CD8-positive, alpha-beta memory T cell (primary cell): Measurements from ENCODE around the gene ESYT2. TPM values are rescaled to one million over a fixed set of nuclear protein-coding genes. Genes with fewer than 3 reads are reported as not detected.
"Not testable (repeated sequence)": the region's sequence is repeated elsewhere in the genome, so short reads cannot be mapped to it uniquely, and the experiment has no call there.

ENCODE experiments used
- CTCF ChIA-PET: fragments of 350-600 bp; sonication (Branson Sonifier 250); formaldehyde crosslinking; loops from one replicate; lab custom pipeline; 2021; ENCODE audit warnings: antibody characterized with exemption; lab: Charles Lee
- POLR2A ChIA-PET: fragments of 350-600 bp; sonication (Branson Sonifier 250); formaldehyde crosslinking; loops from one replicate; lab custom pipeline; 2021; ENCODE audit warnings: antibody characterized with exemption; lab: Charles Lee
- DNase-seq, 5 donors: peaks; one replicate each; pipeline versions ENCODE4 v3.0.0 to v3.0.0-alpha.2; 2020 to 2022; ENCODE audit warnings: mixed read lengths in 1 of 5
- H3K27ac ChIP-seq: one replicate; pipeline ENCODE4 v1.7.0; 2013; ENCODE audit warnings: low read depth, mild to moderate bottlenecking, low read length, moderate library complexity
- H3K27me3 ChIP-seq: 2 replicates; pipeline ENCODE4 v1.7.0; 2013; ENCODE audit warnings: low read length, mild to moderate bottlenecking; ENCODE audit not compliant: insufficient read depth, poor library complexity, severe bottlenecking
- H3K36me3 ChIP-seq: 2 replicates; pipeline ENCODE4 v1.7.0; 2013; ENCODE audit warnings: mild to moderate bottlenecking, low read length, moderate library complexity; ENCODE audit not compliant: insufficient read depth
- H3K4me1 ChIP-seq: 2 replicates; pipeline ENCODE4 v1.7.0; 2013; ENCODE audit warnings: mild to moderate bottlenecking, low read length, moderate library complexity; ENCODE audit not compliant: insufficient read depth
- H3K4me3 ChIP-seq: 2 replicates; pipeline ENCODE4 v1.7.0; 2013; ENCODE audit warnings: mild to moderate bottlenecking, low read length
- H3K9me3 ChIP-seq: 2 replicates; pipeline ENCODE4 v1.7.0; 2013; ENCODE audit warnings: mild to moderate bottlenecking, low read length
- H3K27ac Mint-ChIP-seq, 8 donors: one replicate each; pipeline ENCODE4 v1.8.0; 2020 to 2021; ENCODE audit warnings: mixed read lengths in 8 of 8, mild to moderate bottlenecking in 6 of 8, inconsistent platforms in 3 of 8, moderate library complexity in 3 of 8
- H3K27me3 Mint-ChIP-seq, 2 donors: one replicate each; pipeline ENCODE4 v1.8.0; 2020 to 2021; ENCODE audit warnings: mixed read lengths in 2 of 2, mild to moderate bottlenecking in 1 of 2, moderate library complexity in 1 of 2
- H3K36me3 Mint-ChIP-seq, 3 donors: one replicate each; pipeline ENCODE4 v1.8.0; 2020 to 2021; ENCODE audit warnings: mixed read lengths in 3 of 3, inconsistent platforms in 1 of 3, mild to moderate bottlenecking in 1 of 3
- H3K4me1 Mint-ChIP-seq, 3 donors: one replicate each; pipeline ENCODE4 v1.8.0; 2020 to 2021; ENCODE audit warnings: mixed read lengths in 3 of 3, inconsistent platforms in 1 of 3, mild to moderate bottlenecking in 1 of 3
- H3K4me3 Mint-ChIP-seq, 7 donors: one replicate each; pipeline ENCODE4 v1.8.0; 2020 to 2021; ENCODE audit warnings: mixed read lengths in 7 of 7, mild to moderate bottlenecking in 6 of 7, moderate library complexity in 4 of 7, inconsistent platforms in 2 of 7
- H3K9me3 Mint-ChIP-seq, 5 donors: one replicate each; pipeline ENCODE4 v1.8.0; 2020 to 2022; ENCODE audit warnings: mixed read lengths in 5 of 5, mild to moderate bottlenecking in 3 of 5, moderate library complexity in 2 of 5, inconsistent platforms in 1 of 5
- polyA plus RNA-seq: library from polyadenylated mRNA; unstranded; fragments of 300-500 nt; fragmentation: Illumina TruSeq; gene quantifications from one replicate; pipeline ENCODE4 v1.2.3, GENCODE V29; 2021
- total RNA-seq, 2 experiments: library from RNA; stranded (reverse); gene quantifications; one replicate each; pipeline ENCODE4 v1.2.3, GENCODE V29; 2021

ESYT2 gene, protein sequence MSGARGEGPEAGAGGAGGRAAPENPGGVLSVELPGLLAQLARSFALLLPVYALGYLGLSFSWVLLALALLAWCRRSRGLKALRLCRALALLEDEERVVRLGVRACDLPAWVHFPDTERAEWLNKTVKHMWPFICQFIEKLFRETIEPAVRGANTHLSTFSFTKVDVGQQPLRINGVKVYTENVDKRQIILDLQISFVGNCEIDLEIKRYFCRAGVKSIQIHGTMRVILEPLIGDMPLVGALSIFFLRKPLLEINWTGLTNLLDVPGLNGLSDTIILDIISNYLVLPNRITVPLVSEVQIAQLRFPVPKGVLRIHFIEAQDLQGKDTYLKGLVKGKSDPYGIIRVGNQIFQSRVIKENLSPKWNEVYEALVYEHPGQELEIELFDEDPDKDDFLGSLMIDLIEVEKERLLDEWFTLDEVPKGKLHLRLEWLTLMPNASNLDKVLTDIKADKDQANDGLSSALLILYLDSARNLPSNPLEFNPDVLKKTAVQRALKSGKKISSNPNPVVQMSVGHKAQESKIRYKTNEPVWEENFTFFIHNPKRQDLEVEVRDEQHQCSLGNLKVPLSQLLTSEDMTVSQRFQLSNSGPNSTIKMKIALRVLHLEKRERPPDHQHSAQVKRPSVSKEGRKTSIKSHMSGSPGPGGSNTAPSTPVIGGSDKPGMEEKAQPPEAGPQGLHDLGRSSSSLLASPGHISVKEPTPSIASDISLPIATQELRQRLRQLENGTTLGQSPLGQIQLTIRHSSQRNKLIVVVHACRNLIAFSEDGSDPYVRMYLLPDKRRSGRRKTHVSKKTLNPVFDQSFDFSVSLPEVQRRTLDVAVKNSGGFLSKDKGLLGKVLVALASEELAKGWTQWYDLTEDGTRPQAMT
- total RNA-seq (10 to 100 TPM; 55.6 to 56.1 TPM), polyA plus RNA-seq (99.4 TPM)

DNA sequence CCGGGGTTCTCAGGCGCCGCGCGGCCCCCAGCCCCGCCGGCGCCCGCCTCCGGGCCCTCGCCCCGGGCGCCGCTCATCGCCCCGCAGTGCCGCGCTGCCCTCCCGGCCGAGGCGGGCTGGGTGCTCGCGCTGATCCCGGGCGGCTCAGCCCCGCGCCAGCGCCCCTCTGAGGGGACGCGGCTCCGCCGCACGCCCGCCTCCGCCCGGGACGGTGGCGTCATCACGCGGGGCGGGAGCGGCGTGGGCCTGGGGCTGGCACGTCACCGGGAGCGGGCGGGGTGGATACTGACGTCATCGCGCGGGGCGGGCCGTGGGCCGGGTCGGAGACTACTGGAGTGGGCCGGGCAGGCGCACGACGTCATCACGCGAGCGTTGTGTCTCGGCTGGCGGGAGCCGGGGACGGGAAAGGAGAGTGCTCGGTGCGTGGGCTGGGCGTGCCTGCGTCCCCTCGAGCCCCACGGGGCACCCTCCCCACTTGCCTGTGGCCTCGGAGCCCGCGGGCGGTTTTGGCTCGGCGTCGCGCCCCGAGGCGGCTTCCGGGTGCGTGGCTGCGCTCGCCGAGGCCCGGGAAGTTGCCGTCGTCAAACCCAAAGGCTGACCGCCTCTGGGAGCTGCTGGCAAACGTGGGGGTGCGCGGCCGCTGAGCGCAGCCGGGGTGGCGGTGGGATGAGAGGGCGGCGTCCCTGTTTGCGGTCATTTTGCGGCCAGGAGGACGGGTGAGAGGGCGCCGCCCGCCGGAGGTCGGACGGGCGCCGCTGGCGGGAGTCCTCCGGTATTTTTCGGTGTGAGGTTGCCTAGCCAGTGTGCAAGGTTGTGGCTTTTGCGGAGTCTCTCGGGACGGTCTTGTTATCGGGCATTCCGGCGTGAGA, at the start of gene ESYT2:
TSS of gene ESYT2 (minus strand) at position 168 of the 869 bp plus-strand sequence. CDS start at position 77, 91 bp downstream.
- POLR2A ChIA-PET = interaction anchor here (0.6 to 1.6 kb wide), 12 partner anchors 10 to 125 kb away, joined by 3 to 10 read pairs (median 4); partner anchors contain the start of genes DYNC2I1 and NCAPG2
- H3K27me3 ChIP-seq = no peaks in the 10 kb centered on the region

DNA sequence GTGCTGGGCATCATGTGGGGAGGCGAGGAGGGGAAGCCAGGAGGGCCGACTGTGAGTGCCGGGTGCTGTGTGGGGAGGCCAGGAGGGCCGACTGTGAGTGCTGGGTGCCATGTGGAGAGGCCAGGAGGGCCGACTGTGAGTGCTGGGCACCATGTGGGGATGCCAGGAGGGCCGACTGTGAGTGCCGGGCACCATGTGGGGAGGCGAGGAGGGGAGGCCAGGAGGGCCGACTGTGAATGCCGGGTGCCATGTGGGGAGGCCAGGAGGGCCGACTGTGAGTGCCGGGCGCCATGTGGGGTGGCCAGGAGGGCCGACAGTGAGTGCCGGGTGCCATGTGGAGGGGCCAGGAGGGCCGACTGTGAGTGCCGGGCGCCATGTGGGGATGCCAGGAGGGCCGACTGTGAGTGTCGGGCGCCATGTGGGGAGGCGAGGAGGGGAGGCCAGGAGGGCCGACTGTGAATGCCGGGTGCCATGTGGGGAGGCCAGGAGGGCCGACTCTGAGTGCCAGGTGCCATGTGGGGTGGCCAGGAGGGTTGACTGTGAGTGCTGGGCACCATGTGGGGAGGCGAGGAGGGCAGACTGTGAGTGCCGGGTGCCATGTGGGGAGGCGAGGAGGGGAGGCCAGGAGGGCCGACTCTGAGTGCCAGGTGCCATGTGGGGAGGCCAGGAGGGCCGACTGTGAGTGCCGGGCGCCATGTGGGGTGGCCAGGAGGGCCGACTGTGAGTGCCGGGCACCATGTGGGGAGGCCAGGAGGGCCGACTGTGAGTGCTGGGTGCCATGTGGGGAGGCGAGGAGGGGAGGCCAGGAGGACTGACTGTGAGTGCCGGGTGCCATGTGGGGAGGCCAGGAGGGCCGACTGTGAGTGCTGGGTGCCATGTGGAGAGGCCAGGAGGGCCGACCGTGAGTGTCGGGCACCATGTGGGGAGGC, 49.1 kb upstream of the ESYT2 start:
- H3K4me1 Mint-ChIP-seq, H3K9me3 ChIP-seq, H3K27ac ChIP-seq, POLR2A ChIA-PET, DNase-seq, H3K27me3 ChIP-seq, H3K27me3 Mint-ChIP-seq, H3K9me3 Mint-ChIP-seq, H3K4me3 ChIP-seq, H3K4me3 Mint-ChIP-seq, CTCF ChIA-PET, H3K4me1 ChIP-seq: not testable (repeated sequence)
- peak overlapping the region in 1 of 8 donors; percentile 61 for H3K27ac Mint-ChIP-seq
- H3K36me3 ChIP-seq = peaks cover 13% of the 10 kb centered on the region
- peaks cover 16 to 71% (median 20%) of the 10 kb centered on the region in 3 donors for H3K36me3 Mint-ChIP-seq

More for the DNA sequence above, at the start of gene ESYT2:
- H3K27ac ChIP-seq = peak within 1 kb of the TSS; percentile 93
- Mint-ChIP-seq H3K9me3 (no peaks in the 10 kb centered on the region), H3K4me3 (peak within 1 kb of the TSS; percentile 85 to 98 (median 92)), H3K36me3 (peaks cover 3 to 22% (median 4%) of the 10 kb centered on the region in 3 donors), H3K4me1 (peaks cover 27 to 39% (median 38%) of the 10 kb centered on the region in 3 donors), H3K27ac (peak within 1 kb of the TSS; percentile 91 to 99 (median 94)), H3K27me3 (peaks cover 0 to 3% of the 10 kb centered on the region in 2 donors)
- H3K4me3 ChIP-seq = peak within 1 kb of the TSS; percentile 73
- H3K4me1 ChIP-seq = peaks cover 22% of the 10 kb centered on the region
- CTCF ChIA-PET = interaction anchor here (0.6 to 2.0 kb wide), 11 partner anchors 10 to 96 kb away, joined by 3 to 8 read pairs (median 5); partner anchors contain the start of gene DYNC2I1
- H3K36me3 ChIP-seq = no peaks in the 10 kb centered on the region
- DNase-seq = peak; percentile 98 to 100 (median 99)
- no peaks in the 10 kb centered on the region for H3K9me3 ChIP-seq

DNA sequence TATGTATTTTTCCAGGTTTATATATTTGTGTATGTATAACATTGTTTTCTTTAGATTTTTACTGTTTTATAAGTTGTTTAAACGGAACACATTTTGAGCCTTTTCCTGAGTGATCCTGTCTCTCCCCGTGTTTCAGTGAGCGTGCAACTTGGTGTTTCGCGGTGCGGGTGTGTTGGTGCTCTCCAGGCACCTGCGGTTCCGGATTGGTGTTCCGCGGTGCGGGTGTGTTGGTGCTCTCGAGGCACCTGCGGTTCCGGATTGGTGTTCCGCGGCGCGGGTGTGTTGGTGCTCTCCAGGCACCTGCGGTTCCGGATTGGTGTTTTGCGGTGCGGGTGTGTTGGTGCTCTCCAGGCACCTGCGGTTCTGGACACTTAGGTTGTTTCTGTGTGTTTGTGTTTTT, 47.7 kb upstream of the ESYT2 start:
- Mint-ChIP-seq H3K4me3 (no peak overlapping the region), H3K4me1 (no peaks in the 10 kb centered on the region)
- POLR2A ChIA-PET = no interaction called here

DNA sequence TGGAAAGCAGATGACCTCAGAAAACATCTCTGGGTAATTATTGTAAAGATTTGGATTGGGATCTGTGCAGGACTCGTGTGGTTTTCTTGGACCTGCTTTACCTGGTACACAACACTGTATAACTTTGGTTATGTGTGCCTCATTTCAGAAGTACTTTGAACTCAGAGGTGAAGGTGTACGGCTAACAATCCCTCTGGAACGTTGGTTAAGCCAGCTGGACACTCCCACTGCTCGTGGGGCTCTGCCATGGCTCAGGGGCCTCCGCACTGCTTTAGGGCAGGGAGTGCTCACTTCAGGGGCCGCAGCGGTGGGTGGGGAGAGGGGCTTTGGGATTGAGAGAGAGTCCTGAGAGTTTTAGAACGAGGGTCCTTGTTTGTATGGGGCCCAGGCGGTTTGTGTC, 40.6 kb upstream of the ESYT2 start:
- ChIA-PET CTCF (no interaction called here), POLR2A (no interaction called here)
- Histone ChIP-seq H3K27me3 (no peaks in the 10 kb centered on the region), H3K4me1 (peaks cover 7% of the 10 kb centered on the region), H3K4me3 (no peak overlapping the region), H3K9me3 (no peaks in the 10 kb centered on the region), H3K36me3 (no peaks in the 10 kb centered on the region), H3K27ac (no peak overlapping the region)
- peaks cover 11 to 24% (median 14%) of the 10 kb centered on the region in 3 donors for H3K36me3 Mint-ChIP-seq
- DNase-seq = no peak
- H3K27me3 Mint-ChIP-seq = peaks cover 0 to 2% of the 10 kb centered on the region in 2 donors
- no peak overlapping the region for H3K27ac Mint-ChIP-seq
- no peaks in the 10 kb centered on the region for H3K9me3 Mint-ChIP-seq
- H3K4me1 Mint-ChIP-seq = peaks cover 2 to 12% (median 3%) of the 10 kb centered on the region in 3 donors
- H3K4me3 Mint-ChIP-seq = peak overlapping the region in 1 of 7 donors; percentile 54

More for the DNA sequence above, 47.7 kb upstream of the ESYT2 start:
- DNase-seq = no peak
- H3K27ac Mint-ChIP-seq = peak overlapping the region in 1 of 8 donors; percentile 69
- peaks cover 13% of the 10 kb centered on the region for H3K36me3 ChIP-seq
- H3K27me3 Mint-ChIP-seq = no peaks in the 10 kb centered on the region
- CTCF ChIA-PET = no interaction called here
- H3K4me1 ChIP-seq = no peaks in the 10 kb centered on the region
- no peaks in the 10 kb centered on the region for H3K27me3 ChIP-seq
- no peak overlapping the region for H3K4me3 ChIP-seq
- H3K9me3 ChIP-seq = no peaks in the 10 kb centered on the region
- no peak overlapping the region for H3K27ac ChIP-seq
- peaks cover 16 to 68% (median 20%) of the 10 kb centered on the region in 3 donors for H3K36me3 Mint-ChIP-seq
- no peaks in the 10 kb centered on the region for H3K9me3 Mint-ChIP-seq

DNA sequence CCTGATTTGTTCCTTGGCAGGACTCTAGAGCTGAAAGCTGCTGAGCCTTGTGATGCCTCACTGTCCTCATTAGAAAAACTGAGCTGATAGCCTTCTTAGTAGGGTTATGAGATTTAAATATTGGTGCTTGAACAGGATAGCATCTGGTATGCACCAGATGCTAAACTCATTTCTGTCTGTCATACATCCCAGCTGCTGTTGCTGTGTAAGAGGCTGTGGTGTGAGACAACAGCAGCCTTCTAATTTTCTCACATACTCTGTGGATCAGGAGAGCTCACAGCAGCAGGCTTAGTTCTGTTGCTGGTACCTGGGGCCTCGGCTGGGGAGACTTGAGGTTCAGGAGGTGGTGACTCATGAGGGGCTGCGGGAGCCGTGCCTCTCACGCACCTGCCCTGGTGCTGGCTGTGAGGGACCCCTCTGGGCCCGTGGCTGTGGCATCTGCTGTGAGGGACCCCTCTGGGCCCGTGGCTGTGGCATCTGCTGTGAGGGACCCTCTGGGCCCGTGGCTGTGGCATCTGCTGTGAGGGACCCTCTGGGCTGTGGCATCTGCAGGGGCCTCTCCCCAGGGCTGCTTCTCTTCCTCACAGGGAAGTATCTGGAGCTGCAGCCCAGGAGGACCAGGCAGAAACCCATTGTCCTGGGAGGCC, 39.6 kb upstream of the ESYT2 start:
- Histone ChIP-seq H3K27ac (no peak overlapping the region), H3K36me3 (no peaks in the 10 kb centered on the region), H3K9me3 (no peaks in the 10 kb centered on the region), H3K27me3 (no peaks in the 10 kb centered on the region), H3K4me1 (peaks cover 17% of the 10 kb centered on the region), H3K4me3 (no peak overlapping the region)
- no peak for DNase-seq
- Mint-ChIP-seq H3K4me1 (peaks cover 11 to 21% (median 13%) of the 10 kb centered on the region in 3 donors), H3K36me3 (peaks cover 6 to 17% (median 11%) of the 10 kb centered on the region in 3 donors), H3K27me3 (peaks cover 0 to 2% of the 10 kb centered on the region in 2 donors), H3K9me3 (no peaks in the 10 kb centered on the region), H3K4me3 (no peak overlapping the region), H3K27ac (no peak overlapping the region)
- ChIA-PET CTCF (no interaction called here), POLR2A (no interaction called here)

DNA sequence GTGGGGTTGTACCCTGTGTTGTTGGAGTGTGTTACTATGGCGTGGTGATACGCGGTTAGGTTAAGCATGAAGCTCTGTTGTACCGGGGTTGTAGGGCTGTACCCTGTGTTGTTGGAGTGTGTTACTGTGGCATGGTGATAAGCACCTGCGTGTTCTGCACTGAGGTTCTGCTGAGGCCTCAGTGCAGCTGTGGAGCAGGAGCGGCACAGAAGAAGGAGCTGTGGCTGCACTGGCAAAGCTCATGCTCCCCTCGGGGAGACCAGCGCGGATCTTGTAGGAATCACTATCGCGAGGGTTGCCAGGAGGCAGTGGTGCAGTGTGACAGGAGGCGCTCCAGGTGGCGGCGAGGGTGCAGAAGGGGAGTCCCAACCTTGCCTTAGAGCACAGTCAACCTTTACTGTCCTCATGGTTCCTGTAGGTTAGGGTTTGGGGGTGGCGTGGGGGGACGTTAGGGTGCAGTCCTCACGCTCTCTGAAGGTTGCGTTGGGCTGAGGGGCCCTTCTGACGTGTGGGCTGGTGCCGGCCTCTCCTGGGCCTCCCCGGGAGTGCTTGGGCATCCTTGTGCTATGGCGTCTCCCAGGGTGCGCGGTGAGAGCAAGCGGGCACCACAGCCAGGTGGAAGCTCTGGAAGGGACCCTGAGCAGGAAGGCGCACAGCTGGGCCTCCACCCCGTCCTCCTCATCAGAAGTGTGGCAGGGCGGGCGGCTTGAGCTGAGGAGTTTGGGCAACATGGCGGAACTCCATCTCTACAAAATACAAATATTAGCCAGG, 38.1 kb upstream of the ESYT2 start:
- Histone ChIP-seq H3K4me3 (no peak overlapping the region), H3K4me1 (peaks cover 21% of the 10 kb centered on the region)
- peaks cover 15 to 31% (median 22%) of the 10 kb centered on the region in 3 donors for H3K4me1 Mint-ChIP-seq

More for the DNA sequence above, 38.1 kb upstream of the ESYT2 start:
- H3K36me3 ChIP-seq = no peaks in the 10 kb centered on the region
- Mint-ChIP-seq H3K27me3 (peaks cover 0 to 2% of the 10 kb centered on the region in 2 donors), H3K36me3 (peaks cover 6 to 14% (median 11%) of the 10 kb centered on the region in 3 donors), H3K9me3 (no peaks in the 10 kb centered on the region), H3K4me3 (peak overlapping the region in 1 of 7 donors; percentile 58), H3K27ac (peak overlapping the region in 2 of 8 donors; percentile 68 to 79)
- no peak for DNase-seq
- H3K27ac ChIP-seq = peak overlapping the region; percentile 18
- POLR2A ChIA-PET = no interaction called here
- CTCF ChIA-PET = interaction anchor here (0.7 kb wide), 1 partner anchor 110 kb away, joined by 4 read pairs; no protein-coding TSS in a partner anchor
- H3K27me3 ChIP-seq = no peaks in the 10 kb centered on the region
- no peaks in the 10 kb centered on the region for H3K9me3 ChIP-seq
